Coronary artery (tissue), 2 donors: ENCODE results near the gene UBE2E2.

Source experiments
- DNase-seq: peaks from one replicate; pipeline ENCODE4 v3.0.0-alpha.2; 2017; ENCODE audit warnings: low spot score
- H3K27ac ChIP-seq, 2 donors: fragments of 200-600 bp; sonication (generic); one replicate each; pipeline ENCODE4 v1.5.1; 2016 to 2019
- H3K4me3 ChIP-seq: fragments of 200-600 bp; sonication (generic); 2 replicates; pipeline ENCODE4 v1.5.1; 2016; ENCODE audit warnings: mild to moderate bottlenecking, moderate library complexity
- CTCF ChIP-seq: fragments of 200-600 bp; sonication (generic); IDR thresholded peaks from one replicate; pipeline ENCODE4 v1.5.1; 2019; ENCODE audit warnings: antibody characterized with exemption

The UBE2E2 gene

DNA sequence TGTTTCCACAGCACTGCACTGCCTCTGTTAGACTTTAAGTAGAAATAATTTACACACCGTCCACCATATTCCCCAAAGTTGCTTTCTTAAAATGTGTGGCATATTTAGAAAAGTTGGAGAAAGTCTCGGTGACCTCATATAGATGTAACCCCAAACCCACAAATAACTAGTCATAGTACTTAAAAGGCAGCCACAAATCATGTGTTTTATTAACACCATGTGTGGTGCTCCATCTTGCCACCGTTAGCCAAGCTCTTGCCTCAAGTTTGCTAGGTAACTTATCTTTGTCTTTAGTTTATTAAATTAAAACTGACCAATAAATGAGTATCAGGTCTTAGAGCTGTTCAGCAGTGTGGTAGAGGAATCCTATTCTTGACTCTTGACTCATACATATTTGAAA lies 257.9 kb downstream of the UBE2E2 start:
- Histone ChIP-seq H3K27ac (no peak overlapping the region), H3K4me3 (no peak overlapping the region)
- TF ChIP-seq CTCF: no peak
- no peak for DNase-seq

GRCh38 chr3:23463791-23464190 lies 260.7 kb downstream of the UBE2E2 start:
- no peak for DNase-seq
- no peak overlapping the region for H3K4me3 ChIP-seq
- H3K27ac ChIP-seq: no peak overlapping the region
- no peak for TF ChIP-seq CTCF

GRCh38 chr3:23465569-23465968 lies 262.4 kb downstream of the UBE2E2 start:
- no peak overlapping the region for H3K4me3 ChIP-seq
- TF ChIP-seq CTCF: no peak
- no peak overlapping the region for H3K27ac ChIP-seq
- no peak for DNase-seq

- DNase-seq: no peak
- H3K4me3 ChIP-seq: no peak overlapping the region
- H3K27ac ChIP-seq: no peak overlapping the region
- TF ChIP-seq CTCF: no peak
These were observed 265.1 kb downstream of the UBE2E2 start for GRCh38 chr3:23468203-23468602.

DNA sequence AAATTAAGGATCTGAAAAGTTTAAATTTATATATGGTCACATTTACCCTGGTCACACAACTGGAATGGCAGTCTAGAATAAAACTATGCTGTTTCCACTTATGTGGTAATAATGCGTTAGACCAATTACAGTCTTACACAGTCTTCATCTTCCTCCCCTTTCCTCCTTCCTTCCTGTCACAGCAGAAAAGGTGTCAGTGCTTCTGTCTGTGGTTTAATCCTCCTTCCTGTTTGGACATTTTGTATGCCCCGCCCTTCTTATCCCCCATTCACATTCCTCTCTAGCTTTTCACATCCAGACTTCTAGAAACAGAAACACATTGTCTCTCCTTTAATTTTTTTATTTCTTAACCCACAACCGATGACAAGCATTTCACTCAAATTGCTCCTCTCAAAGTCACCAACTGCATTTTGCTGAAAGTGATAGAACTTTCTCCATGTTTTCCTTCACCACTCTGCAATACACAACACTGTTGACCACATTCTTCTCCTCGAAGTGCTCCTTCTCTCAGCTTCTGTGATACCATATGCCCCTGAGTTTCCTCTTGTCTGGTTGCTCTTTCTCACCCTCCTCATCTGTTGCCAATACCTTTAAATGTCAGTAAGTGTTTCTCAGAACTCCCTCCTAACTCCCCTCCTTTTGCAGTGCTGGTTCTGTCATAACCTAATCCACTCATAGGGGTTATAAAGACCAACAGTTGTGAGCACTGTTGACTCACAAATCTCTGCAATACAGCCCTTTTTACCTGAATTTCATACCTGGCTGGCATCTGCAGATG lies 271.6 kb downstream of the UBE2E2 start:
- no peak overlapping the region for H3K4me3 ChIP-seq
- no peak for DNase-seq
- no peak for TF ChIP-seq CTCF
- H3K27ac ChIP-seq: no peak overlapping the region

DNA sequence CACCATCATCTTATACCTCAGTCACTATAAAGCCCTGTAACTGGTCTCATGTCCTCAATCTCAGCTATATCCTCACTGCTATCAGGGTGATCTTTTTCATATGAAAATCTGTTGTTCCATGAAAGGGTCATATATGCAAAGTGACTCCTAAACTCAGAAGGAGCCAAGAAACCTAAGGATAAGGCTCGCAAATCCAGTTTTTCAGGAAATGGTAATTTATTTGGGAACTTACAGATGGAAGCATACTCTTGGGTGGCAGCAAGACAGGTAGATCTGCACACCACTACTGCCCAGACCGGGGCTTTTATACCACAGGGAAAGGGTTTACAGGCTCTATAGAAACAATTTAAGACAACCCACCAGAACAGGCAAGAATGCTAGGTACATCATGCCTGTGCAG lies 272.3 kb downstream of the UBE2E2 start:
- no peak overlapping the region for H3K4me3 ChIP-seq
- TF ChIP-seq CTCF: no peak
- no peak for DNase-seq
- H3K27ac ChIP-seq: no peak overlapping the region

GRCh38 chr3:23479026-23479425 lies 275.9 kb downstream of the UBE2E2 start:
- TF ChIP-seq CTCF: no peak
- Histone ChIP-seq H3K27ac (no peak overlapping the region), H3K4me3 (no peak overlapping the region)
- DNase-seq: no peak
